Uterus (tissue), 4 donors: ENCODE results near the gene RPS3. TPM values are rescaled to one million over a fixed set of nuclear protein-coding genes. Genes with fewer than 3 reads are reported as not detected.

Source experiments
- DNase-seq, 2 donors: peaks; one replicate each; pipeline ENCODE4 v3.0.0-alpha.2; 2019 to 2020
- H3K27ac ChIP-seq, 2 donors: fragments of 200-600 bp; sonication (generic); 1 replicate in 1 of 2; 2 replicates in 1 of 2; pipeline ENCODE4 v1.5.1; 2016 to 2018
- H3K27me3 ChIP-seq, 2 donors: fragments of 200-600 bp; sonication (generic); one replicate each; pipeline ENCODE4 v1.5.1; 2018 to 2019; ENCODE audit warnings: control low read depth in 1 of 2
- H3K36me3 ChIP-seq, 2 donors: fragments of 200-600 bp; sonication (generic); one replicate each; pipeline ENCODE4 v1.5.1; 2019; ENCODE audit warnings: control low read depth in 1 of 2
- H3K4me1 ChIP-seq, 2 donors: fragments of 200-600 bp; sonication (generic); one replicate each; pipeline ENCODE4 v1.5.1; 2018 to 2019; ENCODE audit warnings: control low read depth in 1 of 2
- H3K4me3 ChIP-seq, 2 donors: fragments of 200-600 bp; sonication (generic); 1 replicate in 1 of 2; 2 replicates in 1 of 2; pipeline ENCODE4 v1.5.1; 2018 to 2019; ENCODE audit warnings: mild to moderate bottlenecking in 1 of 2
- H3K9me3 ChIP-seq, 2 donors: fragments of 200-600 bp; sonication (generic); one replicate each; pipeline ENCODE4 v1.5.1; 2019; ENCODE audit warnings: control low read depth in 1 of 2
- POLR2A ChIP-seq, 2 donors: fragments of 450-650 bp; IDR thresholded peaks; one replicate each; pipeline ENCODE4 v1.6.1; 2016; ENCODE audit warnings: antibody characterized with exemption in 2 of 2, mild to moderate bottlenecking in 1 of 2, moderate library complexity in 1 of 2
- intact Hi-C: fragments of 100-400 bp; cut with DNase I; formaldehyde crosslinking; loops from one replicate; pipeline ENCODE4 v1.15.1; 2023; ENCODE audit warnings: low total_unique reads
- total RNA-seq, 4 donors: library from RNA; depleted of rRNA in 3 of 4; stranded (reverse); fragments of >200 nt in 3 of 4; gene quantifications; one replicate each; pipeline versions ENCODE4 v1.1.0 to v1.2.4, GENCODE V29; 2014 to 2023
- TF ChIP-seq, protein P1 (sequence below), 4 experiments: fragments of 200-600 bp in 2 of 4; fragments of 450-650 bp in 2 of 4; sonication (generic) in 2 of 4; IDR thresholded peaks; one replicate each; pipeline ENCODE4 v1.5.1; 2016 to 2019; ENCODE audit warnings: antibody characterized with exemption in 4 of 4, mild to moderate bottlenecking in 2 of 4, moderate library complexity in 1 of 4
- donor health status: DM: yes; HTN: yes; CAD: no.

RPS3 gene
- total RNA-seq, 4 donors from 2014 or later = 1,322 to 4,168 (median 2,484) TPM

DNA sequence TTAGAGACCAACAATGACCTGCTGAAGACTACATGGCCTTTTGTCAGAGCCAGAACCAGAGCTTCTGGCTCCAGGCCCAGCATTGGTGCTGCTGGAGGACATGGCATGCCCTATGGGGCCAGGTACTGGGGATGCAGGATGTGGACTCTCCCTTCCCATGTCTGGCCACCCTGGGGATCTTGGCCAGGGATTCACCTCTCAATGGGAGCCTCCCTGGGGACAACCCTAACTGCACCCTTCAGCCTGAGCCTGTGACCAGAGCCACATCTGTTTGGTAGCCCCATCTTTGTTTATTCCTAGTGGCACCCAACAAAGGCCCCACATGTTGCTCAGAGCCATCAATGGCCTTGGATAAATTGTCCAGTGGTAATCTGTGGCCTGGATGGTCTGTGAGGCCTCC is 27.9 kb downstream of the RPS3 start:
- TF ChIP-seq, protein P1, sequence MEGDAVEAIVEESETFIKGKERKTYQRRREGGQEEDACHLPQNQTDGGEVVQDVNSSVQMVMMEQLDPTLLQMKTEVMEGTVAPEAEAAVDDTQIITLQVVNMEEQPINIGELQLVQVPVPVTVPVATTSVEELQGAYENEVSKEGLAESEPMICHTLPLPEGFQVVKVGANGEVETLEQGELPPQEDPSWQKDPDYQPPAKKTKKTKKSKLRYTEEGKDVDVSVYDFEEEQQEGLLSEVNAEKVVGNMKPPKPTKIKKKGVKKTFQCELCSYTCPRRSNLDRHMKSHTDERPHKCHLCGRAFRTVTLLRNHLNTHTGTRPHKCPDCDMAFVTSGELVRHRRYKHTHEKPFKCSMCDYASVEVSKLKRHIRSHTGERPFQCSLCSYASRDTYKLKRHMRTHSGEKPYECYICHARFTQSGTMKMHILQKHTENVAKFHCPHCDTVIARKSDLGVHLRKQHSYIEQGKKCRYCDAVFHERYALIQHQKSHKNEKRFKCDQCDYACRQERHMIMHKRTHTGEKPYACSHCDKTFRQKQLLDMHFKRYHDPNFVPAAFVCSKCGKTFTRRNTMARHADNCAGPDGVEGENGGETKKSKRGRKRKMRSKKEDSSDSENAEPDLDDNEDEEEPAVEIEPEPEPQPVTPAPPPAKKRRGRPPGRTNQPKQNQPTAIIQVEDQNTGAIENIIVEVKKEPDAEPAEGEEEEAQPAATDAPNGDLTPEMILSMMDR (IDR thresholded peaks at IDR 0.05) = no peak
- no peak for TF ChIP-seq POLR2A (IDR thresholded peaks at IDR 0.05)
- Histone ChIP-seq H3K27ac (no peak overlapping the region), H3K9me3 (no peaks in the 10 kb centered on the region), H3K4me3 (no peak overlapping the region), H3K4me1 (peaks cover 0 to 12% of the 10 kb centered on the region in 2 donors), H3K36me3 (no peaks in the 10 kb centered on the region), H3K27me3 (peaks cover 0 to 11% of the 10 kb centered on the region in 2 donors)
- DNase-seq = no peak
- intact Hi-C loops = no loop called here

DNA sequence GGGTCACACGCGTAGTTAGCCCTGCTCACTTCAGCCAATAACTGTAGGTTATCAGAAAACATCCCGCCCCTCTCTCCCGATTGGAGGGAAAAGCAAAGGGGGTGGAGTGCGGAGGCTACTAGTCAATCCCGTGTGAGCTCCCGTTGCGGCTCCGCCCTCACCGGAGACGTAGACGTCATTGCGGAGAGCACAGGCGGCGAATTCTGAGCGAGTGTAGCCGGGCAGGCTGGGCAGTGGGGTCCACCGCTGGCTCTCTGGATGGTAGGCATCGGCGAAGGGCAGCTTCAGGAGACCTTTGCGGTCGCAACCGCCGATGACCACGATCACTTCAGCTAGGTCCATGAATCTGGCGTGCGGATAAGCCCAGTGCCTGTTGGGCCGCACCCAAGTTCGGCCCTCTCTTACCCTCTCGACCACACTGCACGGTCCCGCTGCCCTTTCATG is 29.0 kb downstream of the RPS3 start:
- intact Hi-C loops = no loop called here
- DNase-seq = peak; percentile 84 to 85
- Histone ChIP-seq H3K27me3 (peaks cover 0 to 11% of the 10 kb centered on the region in 2 donors), H3K4me3 (peak overlapping the region in 1 of 2 donors; percentile 27), H3K36me3 (no peaks in the 10 kb centered on the region), H3K9me3 (no peaks in the 10 kb centered on the region), H3K27ac (no peak overlapping the region), H3K4me1 (peaks cover 0 to 12% of the 10 kb centered on the region in 2 donors)
- TF ChIP-seq, protein P1 (IDR thresholded peaks at IDR 0.05) = no peak
- TF ChIP-seq POLR2A (IDR thresholded peaks at IDR 0.05) = peak; percentile 38 to 48

DNA sequence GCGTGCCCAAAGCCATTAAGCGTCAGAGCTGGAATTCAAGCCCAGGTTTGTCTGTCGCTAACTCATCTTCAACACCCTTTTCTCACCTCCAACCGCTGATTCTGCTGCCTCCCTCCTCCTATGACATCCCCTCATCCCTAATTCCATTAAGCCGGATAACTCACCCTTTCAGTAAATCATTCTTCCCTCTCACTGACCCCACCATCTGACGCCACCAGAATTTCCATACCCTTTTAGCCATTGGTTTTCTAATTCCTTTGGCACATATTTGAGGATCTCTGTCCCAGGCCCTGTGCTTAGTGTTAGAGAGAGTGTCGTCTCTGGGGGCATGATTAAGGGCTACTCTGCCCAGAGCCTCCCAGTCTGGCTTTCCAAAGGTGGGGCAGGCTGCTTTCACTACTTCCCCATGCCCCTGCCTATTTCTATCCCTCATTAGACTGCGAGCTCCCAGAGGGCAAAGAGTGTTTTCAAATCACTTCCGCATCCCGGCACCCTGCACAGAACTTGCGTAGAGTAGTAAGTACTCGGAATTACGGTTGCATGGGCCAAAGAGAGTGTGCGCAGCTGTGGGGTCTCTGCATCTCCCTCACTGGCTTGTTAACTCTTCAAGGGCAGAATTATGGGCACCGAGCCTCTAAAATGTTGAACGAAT is 29.8 kb downstream of the RPS3 start:
- no peak overlapping the region for H3K27ac ChIP-seq
- H3K36me3 ChIP-seq = no peaks in the 10 kb centered on the region
- DNase-seq = no peak
- no peaks in the 10 kb centered on the region for H3K9me3 ChIP-seq
- peaks cover 0 to 11% of the 10 kb centered on the region in 2 donors for H3K27me3 ChIP-seq
- intact Hi-C loops = no loop called here
- TF ChIP-seq POLR2A (IDR thresholded peaks at IDR 0.05) = no peak
- TF ChIP-seq, protein P1 (IDR thresholded peaks at IDR 0.05) = no peak
- H3K4me3 ChIP-seq = no peak overlapping the region
- H3K4me1 ChIP-seq = peaks cover 0 to 12% of the 10 kb centered on the region in 2 donors

DNA sequence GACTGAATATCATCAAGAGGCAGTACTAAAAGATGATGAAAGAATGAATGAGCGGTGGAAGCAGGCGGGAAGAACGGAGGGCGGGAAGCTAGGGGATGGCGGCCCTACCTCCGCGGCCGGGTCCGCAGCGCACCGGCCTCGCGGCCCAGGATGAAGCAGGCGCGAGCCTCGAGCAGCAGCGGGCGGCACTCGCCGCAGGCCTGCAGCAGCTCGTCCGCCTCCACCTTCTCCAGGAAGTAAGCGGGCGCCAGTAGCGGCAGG is 30.3 kb downstream of the RPS3 start:
- no peak overlapping the region for H3K4me3 ChIP-seq

More for the DNA sequence above, 30.3 kb downstream of the RPS3 start:
- Histone ChIP-seq H3K27ac (no peak overlapping the region), H3K9me3 (no peaks in the 10 kb centered on the region), H3K36me3 (no peaks in the 10 kb centered on the region), H3K4me1 (peaks cover 0 to 12% of the 10 kb centered on the region in 2 donors), H3K27me3 (peaks cover 0 to 11% of the 10 kb centered on the region in 2 donors)
- DNase-seq = no peak
- TF ChIP-seq, protein P1 (IDR thresholded peaks at IDR 0.05) = no peak
- TF ChIP-seq POLR2A (IDR thresholded peaks at IDR 0.05) = no peak
- intact Hi-C loops = no loop called here
